GM12878 (cell line): ENCODE measurements around the gene DNAI2. TPM values are rescaled to one million over a fixed set of nuclear protein-coding genes. Genes with fewer than 3 reads are reported as not detected.

Experiments used
- ATAC-seq: fragments of 200-7000 bp; cut with Tn5 transposase; 3 replicates; pipeline ENCODE4 v1.9.1; 2020; ENCODE audit warnings: mild to moderate bottlenecking, moderate library complexity
- BruUV-seq: library from RNA; stranded (reverse); fragments of 400-500 nt; replicated peaks from 2 replicates; lab custom pipeline; 2021; lab: Mats Ljungman, UMichigan
- CTCF ChIA-PET: fragments of 300-600 bp; sonication (Branson Sonifier 250); formaldehyde crosslinking; extraction: SDS; loops from one replicate; lab custom pipeline; 2021; ENCODE audit warnings: inconsistent platforms; lab: Yijun Ruan, JAX
- POLR2A ChIA-PET: fragments of 350-600 bp; formaldehyde crosslinking; extraction: SDS; loops from one replicate; lab custom pipeline; 2021; ENCODE audit warnings: inconsistent platforms; lab: Charles Lee
- RAD21 ChIA-PET: fragments of 300-600 bp; sonication (Branson Sonifier 250); formaldehyde crosslinking; loops from one replicate; lab custom pipeline; 2023; ENCODE audit warnings: antibody characterized with exemption; ENCODE audit not compliant: unreplicated experiment; lab: Charles Lee
- SMC1A ChIA-PET: fragments of 300-600 bp; sonication (Branson Sonifier 250); formaldehyde crosslinking; loops from one replicate; lab custom pipeline; 2023; ENCODE audit not compliant: unreplicated experiment, uncharacterized antibody; lab: Charles Lee
- DNase-seq: peaks from one replicate; pipeline ENCODE4 v3.0.0-alpha.2; 2011; ENCODE audit warnings: low read depth, low spot score
- FAIRE-seq: peaks from 3 replicates; lab custom pipeline; 2011; peaks lifted over from hg19 to GRCh38; lab: Jason Lieb, UNC
- H2AFZ ChIP-seq: 2 replicates; pipeline ENCODE4 v1.6.0; 2011; ENCODE audit warnings: low read depth, low read length, control low read depth; ENCODE audit not compliant: control insufficient read depth
- H3K27ac ChIP-seq: 2 replicates; pipeline ENCODE4 v1.5.1; 2011; ENCODE audit warnings: control low read depth; ENCODE audit not compliant: control insufficient read depth, insufficient read depth
- H3K27me3 ChIP-seq, 2 experiments: replicated peaks in 1 of 2; 2 replicates each; pipeline versions ENCODE4 v1.6.0 to v1.6.1; 2011; ENCODE audit warnings: low read length in 1 of 2; ENCODE audit not compliant: control insufficient read depth in 2 of 2, insufficient read depth in 2 of 2
- H3K36me3 ChIP-seq, 2 experiments: 2 replicates each; pipeline ENCODE4 v1.5.1; 2011; ENCODE audit warnings: low read length in 1 of 2; ENCODE audit not compliant: control insufficient read depth in 2 of 2, insufficient read depth in 2 of 2
- H3K4me1 ChIP-seq: 2 replicates; pipeline ENCODE4 v1.6.1; 2011; ENCODE audit warnings: mild to moderate bottlenecking, low read length, moderate library complexity, mixed read lengths; ENCODE audit not compliant: control insufficient read depth, insufficient read depth
- H3K4me2 ChIP-seq: 2 replicates; pipeline ENCODE4 v1.6.0; 2011; ENCODE audit warnings: control low read depth; ENCODE audit not compliant: control insufficient read depth, insufficient read depth
- H3K4me3 ChIP-seq: fragments of 200-600 bp; sonication (generic); 2 replicates; pipeline ENCODE4 v1.5.1; 2016
- H3K79me2 ChIP-seq: 2 replicates; pipeline ENCODE4 v1.6.0; 2011; ENCODE audit warnings: low read length; ENCODE audit not compliant: control insufficient read depth, insufficient read depth
- H3K9ac ChIP-seq: 2 replicates; pipeline ENCODE4 v1.8.0; 2011; ENCODE audit warnings: low read length, control low read depth, mixed read lengths; ENCODE audit not compliant: control insufficient read depth, insufficient read depth
- H3K9me3 ChIP-seq: replicated peaks from 3 replicates; pipeline ENCODE4 v1.5.1; 2011; ENCODE audit warnings: mild to moderate bottlenecking, low read length; ENCODE audit not compliant: control insufficient read depth, insufficient read depth
- H4K20me1 ChIP-seq: 2 replicates; pipeline ENCODE4 v1.6.0; 2011; ENCODE audit not compliant: control insufficient read depth, insufficient read depth
- CBX3 ChIP-seq: fragments of 200-600 bp; sonication (generic); IDR thresholded peaks from 2 replicates; pipeline ENCODE4 v1.6.1; 2016; ENCODE audit warnings: low read depth, borderline replicate concordance
- NRF1 ChIP-seq: conservative IDR thresholded peaks from 2 replicates; pipeline ENCODE4 v1.6.1; 2011; ENCODE audit warnings: mild to moderate bottlenecking, low read depth, low read length, improper control_type of control experiment
- SIX5 ChIP-seq: IDR thresholded peaks from 2 replicates; pipeline ENCODE4 v1.6.1; 2011; ENCODE audit warnings: mild to moderate bottlenecking, low read depth, low read length, moderate library complexity; ENCODE audit not compliant: severe bottlenecking
- WGBS: methylation state at CpG from one replicate; pipeline ENCODE4 v1.1.6; 2016; ENCODE audit warnings: low lambda C conversion rate; ENCODE audit not compliant: insufficient replicate concordance, insufficient coverage; ENCODE audit errors: missing lambda C conversion rate; 5-methylcytosine and 5-hydroxymethylcytosine counted together
- in situ Hi-C: fragments of 300-500 bp; cut with MboI; formaldehyde crosslinking; loops from 9 replicates; pipeline ENCODE4 v1.14.3; 2018; ENCODE audit warnings: mixed read lengths
- intact Hi-C: fragments of 100-400 bp; cut with micrococcal nuclease; formaldehyde crosslinking; loops from one replicate; pipeline ENCODE4 v1.14.2; 2022; ENCODE audit not compliant: unreplicated experiment
- polyA plus RNA-seq, 11 experiments: library from polyadenylated mRNA; depleted of rRNA in 4 of 11; unstranded in 6 of 11; stranded (reverse) in 5 of 11; fragments of >200 nt; fragmentation: Nextera tagmentation in 4 of 11; fragmentation: Illumina TruSeq in 1 of 11; extraction: Ambion mirVana in 4 of 11; extraction: Trizol in 1 of 11; gene quantifications; 1 replicate in 1 of 11; 2 replicates in 10 of 11; pipeline versions ENCODE4 v1.2.1 to v1.2.3, GENCODE V29; 2011 to 2016; ENCODE audit warnings: inconsistent platforms in 2 of 11, missing spikeins in 2 of 11, low read depth in 1 of 11
- total RNA-seq, 4 experiments: library from RNA; depleted of rRNA in 3 of 4; stranded (reverse); fragments of >200 nt in 3 of 4; fragmentation: Illumina TruSeq in 1 of 4; extraction: Trizol in 1 of 4; gene quantifications; 2 replicates each; pipeline versions ENCODE4 v1.2.1 to v1.2.3, GENCODE V29; 2013 to 2021
- TF ChIP-seq, protein P1 (sequence below): fragments of 450-650 bp; IDR thresholded peaks from 2 replicates; pipeline ENCODE4 v1.6.1; 2016; ENCODE audit warnings: mild to moderate bottlenecking, moderate library complexity, borderline replicate concordance

Gene DNAI2
- total and polyA plus RNA-seq, 10 of the 15 experiments (the other 5 are each of a cell fraction or from before 2014, with no cell fraction given), result 0.04 to 1.8 (median 0.13) TPM

- TF ChIP-seq SIX5 (no peak), NRF1 (no peak)
- TF ChIP-seq, protein P1, sequence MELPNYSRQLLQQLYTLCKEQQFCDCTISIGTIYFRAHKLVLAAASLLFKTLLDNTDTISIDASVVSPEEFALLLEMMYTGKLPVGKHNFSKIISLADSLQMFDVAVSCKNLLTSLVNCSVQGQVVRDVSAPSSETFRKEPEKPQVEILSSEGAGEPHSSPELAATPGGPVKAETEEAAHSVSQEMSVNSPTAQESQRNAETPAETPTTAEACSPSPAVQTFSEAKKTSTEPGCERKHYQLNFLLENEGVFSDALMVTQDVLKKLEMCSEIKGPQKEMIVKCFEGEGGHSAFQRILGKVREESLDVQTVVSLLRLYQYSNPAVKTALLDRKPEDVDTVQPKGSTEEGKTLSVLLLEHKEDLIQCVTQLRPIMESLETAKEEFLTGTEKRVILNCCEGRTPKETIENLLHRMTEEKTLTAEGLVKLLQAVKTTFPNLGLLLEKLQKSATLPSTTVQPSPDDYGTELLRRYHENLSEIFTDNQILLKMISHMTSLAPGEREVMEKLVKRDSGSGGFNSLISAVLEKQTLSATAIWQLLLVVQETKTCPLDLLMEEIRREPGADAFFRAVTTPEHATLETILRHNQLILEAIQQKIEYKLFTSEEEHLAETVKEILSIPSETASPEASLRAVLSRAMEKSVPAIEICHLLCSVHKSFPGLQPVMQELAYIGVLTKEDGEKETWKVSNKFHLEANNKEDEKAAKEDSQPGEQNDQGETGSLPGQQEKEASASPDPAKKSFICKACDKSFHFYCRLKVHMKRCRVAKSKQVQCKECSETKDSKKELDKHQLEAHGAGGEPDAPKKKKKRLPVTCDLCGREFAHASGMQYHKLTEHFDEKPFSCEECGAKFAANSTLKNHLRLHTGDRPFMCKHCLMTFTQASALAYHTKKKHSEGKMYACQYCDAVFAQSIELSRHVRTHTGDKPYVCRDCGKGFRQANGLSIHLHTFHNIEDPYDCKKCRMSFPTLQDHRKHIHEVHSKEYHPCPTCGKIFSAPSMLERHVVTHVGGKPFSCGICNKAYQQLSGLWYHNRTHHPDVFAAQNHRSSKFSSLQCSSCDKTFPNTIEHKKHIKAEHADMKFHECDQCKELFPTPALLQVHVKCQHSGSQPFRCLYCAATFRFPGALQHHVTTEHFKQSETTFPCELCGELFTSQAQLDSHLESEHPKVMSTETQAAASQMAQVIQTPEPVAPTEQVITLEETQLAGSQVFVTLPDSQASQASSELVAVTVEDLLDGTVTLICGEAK, result no peak
Measured at GRCh38 chr17:74335529-74336062, 61.6 kb downstream of the DNAI2 start (continued).

DNA sequence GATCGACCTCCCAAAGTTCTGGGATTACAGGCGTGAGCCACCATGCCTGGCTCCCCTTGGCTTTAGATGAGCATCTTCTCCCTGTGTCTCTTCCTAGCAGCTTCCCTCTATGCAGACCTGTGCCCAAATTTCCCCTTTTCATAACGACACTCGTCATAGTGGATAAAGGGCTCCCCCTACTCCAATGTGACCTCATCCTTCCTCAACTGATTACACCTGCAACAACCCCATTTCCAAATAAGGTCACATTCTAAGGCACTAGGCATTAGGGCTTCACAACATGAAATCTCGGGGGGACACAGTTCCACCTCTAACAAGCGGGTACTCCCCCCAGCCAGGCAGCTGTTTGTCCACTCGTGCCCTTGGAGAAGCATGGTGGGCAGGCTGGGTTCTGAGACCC, 62.3 kb downstream of the DNAI2 start:
- RAD21 ChIA-PET, result no interaction called here
- POLR2A ChIA-PET, result no interaction called here
- H4K20me1 ChIP-seq, result no peaks in the 10 kb centered on the region
- H3K9me3 ChIP-seq, result no peaks in the 10 kb centered on the region
- H3K27me3 ChIP-seq, result no peaks in the 10 kb centered on the region; a peak in 2 of 4 replicates
- WGBS, result 18% methylated on average over 7 of the region's 7 CpGs
- H3K4me2 ChIP-seq, result no peak overlapping the region
- no peak for DNase-seq
- H3K4me3 ChIP-seq, result no peak overlapping the region
- no TSS peak for BruUV-seq
- no peak overlapping the region for H2AFZ ChIP-seq
- ATAC-seq, result no peak
- H3K27ac ChIP-seq, result no peak overlapping the region
- peaks cover 3% of the 10 kb centered on the region; the same call in 1 of the 2 replicates for H3K4me1 ChIP-seq
- no peaks in the 10 kb centered on the region for H3K79me2 ChIP-seq
- CTCF ChIA-PET, result no interaction called here
- TF ChIP-seq CBX3, result no peak
- SMC1A ChIA-PET, result no interaction called here
- no peak for FAIRE-seq
- in situ Hi-C loops, result no loop called here
- no peak overlapping the region for H3K9ac ChIP-seq
- H3K36me3 ChIP-seq, result no peaks in the 10 kb centered on the region
- intact Hi-C loops, result no loop called here
